Smooth muscle cell (in vitro differentiated cells): ENCODE measurements around the gene ARHGEF12. TPM values are rescaled to one million over a fixed set of nuclear protein-coding genes. Genes with fewer than 3 reads are reported as not detected.
A peak's percentile ranks its signal among the peaks of the same experiment; 100 is the strongest.

Experiments used
- polyA plus RNA-seq: library from polyadenylated mRNA; unstranded; fragments of >200 nt; fragmentation: Nextera tagmentation; extraction: Ambion mirVana; gene quantifications from 2 replicates; pipeline ENCODE4 v1.2.1, GENCODE V29; 2016
- small RNA-seq: library from RNA; depleted of rRNA; stranded (forward); fragments of <200 nt; gene quantifications from one replicate; pipeline ENCODE3, GENCODE V24; 2014
- total RNA-seq: library from RNA; depleted of rRNA; stranded (reverse); fragments of >200 nt; gene quantifications from 2 replicates; pipeline ENCODE4 v1.2.3, GENCODE V29; 2014

Gene ARHGEF12
- total and polyA plus RNA-seq, 2 experiments from 2014 or later, result 24.6 to 89.4 TPM

Small RNA genes lying within 50 kb of the gene (small RNA-seq; reads per million reads assigned to genes)
- gene RF00100, result 5,614 reads per million, percentile 100 among the genes with 10 or more reads in this experiment

Other genes with a start within 250 kb of the ARHGEF12 start
- 37.1 and 40.5 TPM in 2 replicates for gene TRIM29, start 198.3 kb upstream of the ARHGEF12 start, total RNA-seq
- 20.6 and 76.5 TPM in 2 replicates for gene TRIM29, start 198.3 kb upstream of the ARHGEF12 start, polyA plus RNA-seq
- gene OAF, start 125.4 kb upstream of the ARHGEF12 start, total RNA-seq, result 41.6 and 42.9 TPM in 2 replicates
- 69.8 and 112 TPM in 2 replicates for gene OAF, start 125.4 kb upstream of the ARHGEF12 start, polyA plus RNA-seq
- gene POU2F3, start 96.3 kb upstream of the ARHGEF12 start, total RNA-seq, result 2.8 TPM in 1 of 2 replicates, not detected in the other
- gene POU2F3, start 96.3 kb upstream of the ARHGEF12 start, polyA plus RNA-seq, result 0.34 TPM in 1 of 2 replicates, not detected in the other
- gene TLCD5, start 11.1 kb upstream of the ARHGEF12 start, total RNA-seq, result 3.9 and 6.0 TPM in 2 replicates
- 5.1 and 6.6 TPM in 2 replicates for gene TLCD5, start 11.1 kb upstream of the ARHGEF12 start, polyA plus RNA-seq
- not detected in 2 replicates for gene GRIK4, start 175.3 kb downstream of the ARHGEF12 start, total RNA-seq
- not detected in 2 replicates for gene GRIK4, start 175.3 kb downstream of the ARHGEF12 start, polyA plus RNA-seq